ENCODE results near the gene DLG2.
"Not testable (repeated sequence)": the region's sequence is repeated elsewhere in the genome, so short reads cannot be mapped to it uniquely, and the experiment has no call there.

The DLG2 gene

GRCh38 chr11:84865257-84865656 is 761.9 kb downstream of the DLG2 start:
- TF ChIP-seq, protein P1, sequence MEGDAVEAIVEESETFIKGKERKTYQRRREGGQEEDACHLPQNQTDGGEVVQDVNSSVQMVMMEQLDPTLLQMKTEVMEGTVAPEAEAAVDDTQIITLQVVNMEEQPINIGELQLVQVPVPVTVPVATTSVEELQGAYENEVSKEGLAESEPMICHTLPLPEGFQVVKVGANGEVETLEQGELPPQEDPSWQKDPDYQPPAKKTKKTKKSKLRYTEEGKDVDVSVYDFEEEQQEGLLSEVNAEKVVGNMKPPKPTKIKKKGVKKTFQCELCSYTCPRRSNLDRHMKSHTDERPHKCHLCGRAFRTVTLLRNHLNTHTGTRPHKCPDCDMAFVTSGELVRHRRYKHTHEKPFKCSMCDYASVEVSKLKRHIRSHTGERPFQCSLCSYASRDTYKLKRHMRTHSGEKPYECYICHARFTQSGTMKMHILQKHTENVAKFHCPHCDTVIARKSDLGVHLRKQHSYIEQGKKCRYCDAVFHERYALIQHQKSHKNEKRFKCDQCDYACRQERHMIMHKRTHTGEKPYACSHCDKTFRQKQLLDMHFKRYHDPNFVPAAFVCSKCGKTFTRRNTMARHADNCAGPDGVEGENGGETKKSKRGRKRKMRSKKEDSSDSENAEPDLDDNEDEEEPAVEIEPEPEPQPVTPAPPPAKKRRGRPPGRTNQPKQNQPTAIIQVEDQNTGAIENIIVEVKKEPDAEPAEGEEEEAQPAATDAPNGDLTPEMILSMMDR (IDR thresholded peaks at IDR 0.05): no peak
- DNase-seq: no peak
- no peaks in the 10 kb centered on the region for H3K9me3 Mint-ChIP-seq
- H3K27ac Mint-ChIP-seq: no peak overlapping the region
- H3K4me3 Mint-ChIP-seq: no peak overlapping the region
- no peaks in the 10 kb centered on the region for H3K36me3 Mint-ChIP-seq (ENCODE audit: low read depth)
- peaks cover 48% of the 10 kb centered on the region for H3K4me1 Mint-ChIP-seq
- H3K27me3 Mint-ChIP-seq (ENCODE audit: low read depth, poor library complexity): no peaks in the 10 kb centered on the region

DNA sequence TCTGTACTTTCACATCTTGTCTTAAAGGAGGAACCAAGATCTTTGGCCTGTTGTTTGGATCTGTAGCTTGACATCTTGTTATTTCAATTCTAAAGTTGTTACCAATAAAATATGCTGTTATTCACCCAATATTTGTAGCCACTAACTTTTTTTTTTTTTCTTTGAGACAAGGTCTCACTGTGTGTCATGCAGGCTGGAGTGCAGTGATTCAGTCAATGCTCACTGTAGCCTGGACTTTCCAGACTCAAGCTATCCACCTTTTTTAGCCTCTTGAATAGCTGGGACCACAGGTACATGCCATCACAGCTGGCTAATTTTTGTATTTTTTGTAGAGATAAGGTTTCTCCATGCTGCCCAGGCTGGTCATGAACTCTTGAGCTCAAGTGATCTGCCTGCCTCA is 769.4 kb downstream of the DLG2 start:
- no peak overlapping the region for H3K27ac Mint-ChIP-seq
- H3K4me3 Mint-ChIP-seq: no peak overlapping the region
- no peaks in the 10 kb centered on the region for H3K36me3 Mint-ChIP-seq (ENCODE audit: low read depth)
- TF ChIP-seq, protein P1 (IDR thresholded peaks at IDR 0.05): no peak
- DNase-seq: no peak
- no peaks in the 10 kb centered on the region for H3K27me3 Mint-ChIP-seq (ENCODE audit: low read depth, poor library complexity)
- H3K4me1 Mint-ChIP-seq: peaks cover 17% of the 10 kb centered on the region
- no peaks in the 10 kb centered on the region for H3K9me3 Mint-ChIP-seq

DNA sequence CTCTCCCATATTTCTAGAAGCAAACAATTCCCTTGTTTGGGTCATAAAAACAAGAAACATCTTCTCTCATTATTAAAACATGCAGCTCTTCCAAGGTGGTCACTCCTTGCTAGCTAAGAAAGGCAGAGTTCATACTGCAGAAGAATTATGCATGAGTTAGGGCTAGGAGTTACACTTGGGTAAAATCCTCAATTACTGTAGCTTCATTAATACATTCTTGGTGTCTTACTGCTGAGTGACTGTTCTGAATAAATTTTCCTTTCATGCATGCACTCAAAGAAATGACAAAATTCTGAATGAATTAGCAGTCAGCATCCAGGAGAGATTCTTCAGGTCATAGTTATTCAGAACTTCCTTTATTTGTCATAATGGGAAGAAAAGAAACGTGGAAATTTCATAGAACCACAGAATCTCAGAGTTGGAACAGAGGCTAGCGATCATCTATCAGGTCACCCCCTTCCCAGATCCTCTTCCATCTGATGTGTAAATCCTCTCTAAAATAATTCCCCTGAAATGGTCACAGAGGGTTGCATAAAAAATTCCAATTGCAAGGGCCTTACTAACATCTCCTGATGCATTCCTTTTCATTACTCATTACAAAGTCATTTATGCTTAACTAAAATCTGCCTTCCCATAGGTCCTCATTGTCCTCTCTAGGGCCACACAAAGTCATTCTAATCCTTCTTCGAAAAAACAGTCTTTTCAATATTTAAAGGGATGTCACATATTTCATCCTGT is 771.5 kb downstream of the DLG2 start:
- TF ChIP-seq, protein P1 (IDR thresholded peaks at IDR 0.05): no peak
- Mint-ChIP-seq H3K36me3 (ENCODE audit: low read depth) (no peaks in the 10 kb centered on the region), H3K27ac (no peak overlapping the region), H3K4me3 (no peak overlapping the region), H3K9me3 (no peaks in the 10 kb centered on the region), H3K4me1 (peaks cover 10% of the 10 kb centered on the region), H3K27me3 (ENCODE audit: low read depth, poor library complexity) (no peaks in the 10 kb centered on the region)
- no peak for DNase-seq

GRCh38 chr11:84854498-84854880 is 772.7 kb downstream of the DLG2 start:
- Mint-ChIP-seq H3K9me3 (no peaks in the 10 kb centered on the region), H3K36me3 (ENCODE audit: low read depth) (no peaks in the 10 kb centered on the region), H3K27ac (no peak overlapping the region), H3K27me3 (ENCODE audit: low read depth, poor library complexity) (no peaks in the 10 kb centered on the region), H3K4me1 (peaks cover 5% of the 10 kb centered on the region), H3K4me3 (no peak overlapping the region)
- TF ChIP-seq, protein P1 (IDR thresholded peaks at IDR 0.05): no peak
- DNase-seq: no peak

GRCh38 chr11:84853841-84854497 is 773.2 kb downstream of the DLG2 start:
- Mint-ChIP-seq H3K9me3 (no peaks in the 10 kb centered on the region), H3K27ac (no peak overlapping the region), H3K4me3 (no peak overlapping the region), H3K36me3 (ENCODE audit: low read depth) (no peaks in the 10 kb centered on the region), H3K27me3 (ENCODE audit: low read depth, poor library complexity) (no peaks in the 10 kb centered on the region), H3K4me1 (peaks cover 5% of the 10 kb centered on the region)
- TF ChIP-seq, protein P1 (IDR thresholded peaks at IDR 0.05): no peak
- no peak for DNase-seq

DNA sequence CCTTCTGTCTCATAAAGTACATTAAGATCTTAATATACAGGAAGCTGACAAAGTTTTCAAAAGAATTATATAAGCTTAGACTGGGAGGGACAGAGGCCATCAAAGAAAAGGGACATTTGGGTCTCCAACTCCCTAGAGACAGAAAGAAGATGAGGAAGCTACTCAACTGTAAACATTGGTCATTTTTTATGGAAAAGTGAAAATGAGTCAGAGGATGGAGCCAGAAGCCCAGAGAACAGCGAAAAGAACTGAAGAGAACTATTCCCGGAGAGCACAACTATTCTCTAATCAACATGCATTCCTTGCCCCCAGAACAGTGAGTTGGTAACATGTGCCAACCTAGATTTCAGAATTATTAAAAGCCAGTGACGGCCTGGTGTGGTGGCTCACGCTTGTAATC is 779.3 kb downstream of the DLG2 start:
- H3K9me3 Mint-ChIP-seq: no peaks in the 10 kb centered on the region
- no peak overlapping the region for H3K27ac Mint-ChIP-seq
- TF ChIP-seq, protein P1 (IDR thresholded peaks at IDR 0.05): no peak
- peaks cover 5% of the 10 kb centered on the region for H3K4me1 Mint-ChIP-seq
- H3K27me3 Mint-ChIP-seq (ENCODE audit: low read depth, poor library complexity): no peaks in the 10 kb centered on the region
- DNase-seq: no peak
- no peaks in the 10 kb centered on the region for H3K36me3 Mint-ChIP-seq (ENCODE audit: low read depth)
- no peak overlapping the region for H3K4me3 Mint-ChIP-seq

GRCh38 chr11:84840201-84840600 is 786.9 kb downstream of the DLG2 start:
- not testable (repeated sequence) for H3K27me3 Mint-ChIP-seq (ENCODE audit: low read depth, poor library complexity); H3K4me3 Mint-ChIP-seq; DNase-seq; H3K27ac Mint-ChIP-seq; H3K4me1 Mint-ChIP-seq; H3K36me3 Mint-ChIP-seq (ENCODE audit: low read depth)
- H3K9me3 Mint-ChIP-seq: peaks cover 13% of the 10 kb centered on the region

Measured in nephron progenitor cell (in vitro differentiated cells).